HCT116 (cell line): ENCODE results near the gene SLC24A3. TPM values are rescaled to one million over a fixed set of nuclear protein-coding genes. Genes with fewer than 3 reads are reported as not detected.

Source experiments
- ATAC-seq: fragments of 200-7000 bp; cut with Tn5 transposase; 2 replicates; pipeline ENCODE4 v1.9.1; 2020; ENCODE audit warnings: mild to moderate bottlenecking, moderate library complexity
- BruUV-seq: library from RNA; stranded (reverse); fragments of 400-500 nt; replicated peaks from 2 replicates; lab custom pipeline; 2021; lab: Mats Ljungman, UMichigan
- CTCF ChIA-PET: fragments of 300-600 bp; sonication (Branson Sonifier 250); formaldehyde crosslinking; loops from one replicate; lab custom pipeline; 2021; ENCODE audit warnings: antibody characterized with exemption; lab: Charles Lee
- POLR2A ChIA-PET: fragments of 300-600, 350-600 bp; sonication (Branson Sonifier 250); formaldehyde crosslinking; loops from one replicate; lab custom pipeline; 2021; ENCODE audit warnings: antibody characterized with exemption; lab: Charles Lee
- RAD21 ChIA-PET, 2 experiments: fragments of 300-600 bp; sonication (Branson Sonifier 250); formaldehyde crosslinking; loops; one replicate each; lab custom pipeline; 2023; ENCODE audit warnings: low total read pairs in 2 of 2; ENCODE audit not compliant: uncharacterized antibody in 2 of 2, unreplicated experiment in 2 of 2, low non-redundant PET in 1 of 2; lab: Charles Lee
- DNase-seq: peaks from one replicate; pipeline ENCODE4 v3.0.0-alpha.2; 2010; ENCODE audit warnings: low read depth, low spot score
- H2AFZ ChIP-seq: fragments of 200-600 bp; shearing (Covaris generic), sonication (generic); 2 replicates; pipeline ENCODE4 v1.6.1; 2017; ENCODE audit warnings: low read depth, mixed run types, mixed read lengths, antibody characterized with exemption, low read length; ENCODE audit not compliant: poor library complexity, severe bottlenecking
- H3K27ac ChIP-seq: 2 replicates; pipeline ENCODE4 v1.5.1; 2012; ENCODE audit warnings: low read depth, low read length
- H3K27me3 ChIP-seq: fragments of 200-600 bp; sonication (generic); 2 replicates; pipeline ENCODE4 v1.6.1; 2016; ENCODE audit warnings: mixed run types, low read length, mixed read lengths; ENCODE audit not compliant: insufficient read depth
- H3K36me3 ChIP-seq, 2 experiments: fragments of 200-500 bp in 1 of 2; fragments of 200-600 bp in 1 of 2; sonication (Bioruptor generic) in 1 of 2; sonication (generic) in 1 of 2; 2 replicates each; pipeline versions ENCODE4 v1.5.1 to v1.6.1; 2014 to 2016; ENCODE audit warnings: low read length in 2 of 2, inconsistent platforms in 1 of 2, mixed read lengths in 1 of 2, mixed run types in 1 of 2; ENCODE audit not compliant: insufficient read depth in 2 of 2, control insufficient read depth in 1 of 2
- H3K4me1 ChIP-seq, 2 experiments: fragments of 200-600 bp in 1 of 2; sonication (generic) in 1 of 2; 2 replicates each; pipeline versions ENCODE4 v1.5.1 to v1.6.1; 2012 to 2017; ENCODE audit warnings: low read length in 2 of 2, inconsistent platforms in 1 of 2, mild to moderate bottlenecking in 1 of 2, mixed read lengths in 1 of 2, mixed run types in 1 of 2, moderate library complexity in 1 of 2; ENCODE audit not compliant: insufficient read depth in 2 of 2, control insufficient read depth in 1 of 2
- H3K4me2 ChIP-seq: fragments of 200-600 bp; sonication (generic); 2 replicates; pipeline ENCODE4 v1.6.1; 2017; ENCODE audit warnings: mixed run types, low read length, mixed read lengths
- H3K4me3 ChIP-seq, 2 experiments: fragments of 200-600 bp in 1 of 2; sonication (generic) in 1 of 2; replicated peaks in 1 of 2; 2 replicates each; pipeline ENCODE4 v1.5.1; 2011 to 2016; ENCODE audit warnings: low read length in 2 of 2, control low read depth in 1 of 2, low read depth in 1 of 2, mild to moderate bottlenecking in 1 of 2, mixed read lengths in 1 of 2, mixed run types in 1 of 2
- H3K79me2 ChIP-seq: fragments of 200-600 bp; sonication (generic); 2 replicates; pipeline ENCODE4 v1.6.1; 2017; ENCODE audit warnings: mild to moderate bottlenecking, mixed run types, low read length, moderate library complexity, mixed read lengths; ENCODE audit not compliant: insufficient read depth
- H3K9ac ChIP-seq: fragments of 200-600 bp; sonication (generic); 2 replicates; pipeline ENCODE4 v1.6.1; 2016; ENCODE audit warnings: low read length, mixed read lengths
- H3K9me2 ChIP-seq: fragments of 200-600 bp; sonication (generic), shearing (Covaris generic); 2 replicates; pipeline ENCODE4 v1.6.1; 2017; ENCODE audit warnings: mixed run types, mild to moderate bottlenecking, moderate library complexity; ENCODE audit not compliant: insufficient read depth
- H3K9me3 ChIP-seq, 2 experiments: fragments of 200-500 bp in 1 of 2; fragments of 200-600 bp in 1 of 2; sonication (Bioruptor generic) in 1 of 2; sonication (generic) in 1 of 2; 2 replicates each; pipeline ENCODE4 v1.6.1; 2014 to 2017; ENCODE audit warnings: low read length in 2 of 2, mixed read lengths in 2 of 2, inconsistent platforms in 1 of 2, low read depth in 1 of 2, mild to moderate bottlenecking in 1 of 2, mixed run types in 1 of 2, moderate library complexity in 1 of 2; ENCODE audit not compliant: control insufficient read depth in 1 of 2, insufficient read depth in 1 of 2
- H4K20me1 ChIP-seq: fragments of 200-600 bp; sonication (generic), shearing (Covaris generic); 2 replicates; pipeline ENCODE4 v1.6.1; 2017; ENCODE audit warnings: mixed run types, mild to moderate bottlenecking, moderate library complexity; ENCODE audit not compliant: insufficient read depth
- CBX3 ChIP-seq: IDR thresholded peaks from 2 replicates; pipeline ENCODE4 v1.6.1; 2012; ENCODE audit warnings: low read depth
- CEBPB ChIP-seq: IDR thresholded peaks from 2 replicates; pipeline ENCODE4 v1.6.1; 2012; ENCODE audit warnings: low read depth
- EGR1 ChIP-seq: IDR thresholded peaks from 2 replicates; pipeline ENCODE4 v1.6.1; 2012; ENCODE audit warnings: low read depth
- ELF1 ChIP-seq: IDR thresholded peaks from 2 replicates; pipeline ENCODE4 v1.6.1; 2012; ENCODE audit warnings: low read depth, borderline replicate concordance
- EZH2phosphoT487 ChIP-seq: fragments of 200-600 bp; IDR thresholded peaks from 2 replicates; pipeline ENCODE4 v1.6.1; 2018; ENCODE audit warnings: antibody characterized with exemption, borderline replicate concordance
- FOSL1 ChIP-seq: IDR thresholded peaks from 2 replicates; pipeline ENCODE4 v1.6.1; 2012; ENCODE audit warnings: low read depth
- JUND ChIP-seq: IDR thresholded peaks from 2 replicates; pipeline ENCODE4 v1.6.1; 2012
- POLR2A ChIP-seq: IDR thresholded peaks from 2 replicates; pipeline ENCODE4 v1.7.0; 2011; ENCODE audit warnings: borderline replicate concordance; ENCODE audit not compliant: insufficient read depth, insufficient read length; ENCODE audit errors: extremely low read depth
- POLR2AphosphoS5 ChIP-seq: IDR thresholded peaks from 2 replicates; pipeline ENCODE4 v1.6.1; 2011; ENCODE audit warnings: mild to moderate bottlenecking, low read depth, low read length, moderate library complexity
- RAD21 ChIP-seq: IDR thresholded peaks from 2 replicates; pipeline ENCODE4 v1.6.1; 2012; ENCODE audit warnings: low read depth, mild to moderate bottlenecking
- TCF7L2 ChIP-seq: IDR thresholded peaks from 2 replicates; pipeline ENCODE4 v1.7.0; 2011; ENCODE audit warnings: borderline replicate concordance, inconsistent platforms; ENCODE audit not compliant: insufficient read depth, insufficient read length; ENCODE audit errors: extremely low read depth
- YY1 ChIP-seq: IDR thresholded peaks from 2 replicates; pipeline ENCODE4 v1.6.1; 2011; ENCODE audit warnings: low read length, low read depth, moderate library complexity, mild to moderate bottlenecking; ENCODE audit not compliant: insufficient replicate concordance; ENCODE audit errors: extremely low read depth
- ZFX ChIP-seq: fragments of 450-650 bp; IDR thresholded peaks from 2 replicates; pipeline ENCODE4 v1.6.1; 2017
- ZNF274 ChIP-seq: fragments of 200-500 bp; sonication (Bioruptor generic); IDR thresholded peaks from 2 replicates; pipeline ENCODE4 v1.6.1; 2014; ENCODE audit warnings: mild to moderate bottlenecking, low read depth, low read length, inconsistent platforms
- intact Hi-C: fragments of 100-400 bp; cut with micrococcal nuclease; formaldehyde crosslinking; loops from 2 replicates; pipeline ENCODE4 v1.10.0; 2022
- total RNA-seq: library from RNA; stranded (reverse); gene quantifications from one replicate; pipeline ENCODE4 v1.2.1, GENCODE V29; 2021; ENCODE audit not compliant: unreplicated experiment
- TF ChIP-seq, protein P1 (sequence below), 3 experiments: fragments of 200-600 bp in 1 of 3; sonication (generic) in 1 of 3; IDR thresholded peaks in 2 of 3; conservative IDR thresholded peaks in 1 of 3; 2 replicates each; pipeline ENCODE4 v1.5.1; 2012 to 2017; ENCODE audit warnings: low read depth in 2 of 3, low read length in 2 of 3, antibody characterized with exemption in 1 of 3, borderline replicate concordance in 1 of 3, control low read depth in 1 of 3, mild to moderate bottlenecking in 1 of 3, mixed read lengths in 1 of 3, mixed run types in 1 of 3, moderate library complexity in 1 of 3; ENCODE audit not compliant: insufficient read depth in 1 of 3
- TF ChIP-seq, protein P2 (sequence below): IDR thresholded peaks from 2 replicates; pipeline ENCODE4 v1.6.1; 2011; ENCODE audit warnings: mild to moderate bottlenecking, low read length, moderate library complexity; ENCODE audit not compliant: insufficient replicate concordance; ENCODE audit errors: extremely low read depth
- TF ChIP-seq, protein P3 (sequence below): IDR thresholded peaks from 2 replicates; pipeline ENCODE4 v1.6.1; 2012; ENCODE audit warnings: low read depth

Gene SLC24A3
- total RNA-seq, 1 experiment from 2014 or later = not detected

DNA sequence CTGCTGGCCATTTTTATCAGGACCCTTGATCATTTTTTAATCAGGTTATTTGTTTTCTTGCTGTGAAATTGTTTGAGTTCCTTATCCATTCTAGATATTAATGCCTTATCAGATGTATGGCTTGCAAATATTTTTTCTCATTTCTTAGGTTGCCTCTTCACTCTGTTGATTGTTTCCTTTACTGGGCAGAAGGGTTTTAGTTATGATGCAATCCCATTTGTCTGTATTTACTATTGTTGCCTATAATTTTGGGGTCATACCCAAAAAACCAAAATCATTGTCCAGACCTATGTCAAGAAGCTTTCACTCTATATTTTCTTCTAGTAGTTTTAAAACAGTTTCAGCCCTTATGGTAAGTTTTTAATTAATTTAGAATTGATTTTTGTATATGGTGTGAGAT is 172.5 kb downstream of the SLC24A3 start:
- Histone ChIP-seq H3K4me1 (no peaks in the 10 kb centered on the region), H3K27ac (no peak overlapping the region), H3K4me2 (no peak overlapping the region), H3K4me3 (no peak overlapping the region), H3K9ac (no peak overlapping the region), H3K79me2 (no peaks in the 10 kb centered on the region), H3K36me3 (no peaks in the 10 kb centered on the region), H4K20me1 (no peaks in the 10 kb centered on the region), H3K9me3 (no peaks in the 10 kb centered on the region; a peak in 1 of 4 replicates), H3K9me2 (no peaks in the 10 kb centered on the region), H2AFZ (no peak overlapping the region), H3K27me3 (no peaks in the 10 kb centered on the region)
- no peak for DNase-seq
- CTCF ChIA-PET = no interaction called here
- POLR2A ChIA-PET = no interaction called here
- intact Hi-C loops = no loop called here
- no peak for TF ChIP-seq POLR2A
- TF ChIP-seq YY1 = no peak
- TF ChIP-seq JUND = no peak
- no peak for TF ChIP-seq ZFX
- TF ChIP-seq POLR2AphosphoS5 = no peak
- TF ChIP-seq EGR1 = no peak
- TF ChIP-seq, protein P1, sequence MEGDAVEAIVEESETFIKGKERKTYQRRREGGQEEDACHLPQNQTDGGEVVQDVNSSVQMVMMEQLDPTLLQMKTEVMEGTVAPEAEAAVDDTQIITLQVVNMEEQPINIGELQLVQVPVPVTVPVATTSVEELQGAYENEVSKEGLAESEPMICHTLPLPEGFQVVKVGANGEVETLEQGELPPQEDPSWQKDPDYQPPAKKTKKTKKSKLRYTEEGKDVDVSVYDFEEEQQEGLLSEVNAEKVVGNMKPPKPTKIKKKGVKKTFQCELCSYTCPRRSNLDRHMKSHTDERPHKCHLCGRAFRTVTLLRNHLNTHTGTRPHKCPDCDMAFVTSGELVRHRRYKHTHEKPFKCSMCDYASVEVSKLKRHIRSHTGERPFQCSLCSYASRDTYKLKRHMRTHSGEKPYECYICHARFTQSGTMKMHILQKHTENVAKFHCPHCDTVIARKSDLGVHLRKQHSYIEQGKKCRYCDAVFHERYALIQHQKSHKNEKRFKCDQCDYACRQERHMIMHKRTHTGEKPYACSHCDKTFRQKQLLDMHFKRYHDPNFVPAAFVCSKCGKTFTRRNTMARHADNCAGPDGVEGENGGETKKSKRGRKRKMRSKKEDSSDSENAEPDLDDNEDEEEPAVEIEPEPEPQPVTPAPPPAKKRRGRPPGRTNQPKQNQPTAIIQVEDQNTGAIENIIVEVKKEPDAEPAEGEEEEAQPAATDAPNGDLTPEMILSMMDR (IDR thresholded peaks at IDR 0.05 in 2 of 3, conservative IDR thresholded peaks at IDR 0.05 in 1 of 3; ENCODE audit: borderline replicate concordance in 1 of 3, insufficient read depth in 1 of 3, low read depth in 2 of 3, low read length in 2 of 3) = no peak
- no peak for TF ChIP-seq ELF1
- no peak for TF ChIP-seq TCF7L2
- TF ChIP-seq, protein P2, sequence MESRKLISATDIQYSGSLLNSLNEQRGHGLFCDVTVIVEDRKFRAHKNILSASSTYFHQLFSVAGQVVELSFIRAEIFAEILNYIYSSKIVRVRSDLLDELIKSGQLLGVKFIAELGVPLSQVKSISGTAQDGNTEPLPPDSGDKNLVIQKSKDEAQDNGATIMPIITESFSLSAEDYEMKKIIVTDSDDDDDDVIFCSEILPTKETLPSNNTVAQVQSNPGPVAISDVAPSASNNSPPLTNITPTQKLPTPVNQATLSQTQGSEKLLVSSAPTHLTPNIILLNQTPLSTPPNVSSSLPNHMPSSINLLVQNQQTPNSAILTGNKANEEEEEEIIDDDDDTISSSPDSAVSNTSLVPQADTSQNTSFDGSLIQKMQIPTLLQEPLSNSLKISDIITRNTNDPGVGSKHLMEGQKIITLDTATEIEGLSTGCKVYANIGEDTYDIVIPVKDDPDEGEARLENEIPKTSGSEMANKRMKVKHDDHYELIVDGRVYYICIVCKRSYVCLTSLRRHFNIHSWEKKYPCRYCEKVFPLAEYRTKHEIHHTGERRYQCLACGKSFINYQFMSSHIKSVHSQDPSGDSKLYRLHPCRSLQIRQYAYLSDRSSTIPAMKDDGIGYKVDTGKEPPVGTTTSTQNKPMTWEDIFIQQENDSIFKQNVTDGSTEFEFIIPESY = no peak
- TF ChIP-seq EZH2phosphoT487 = no peak
- TF ChIP-seq CEBPB = no peak
- TF ChIP-seq, protein P3, sequence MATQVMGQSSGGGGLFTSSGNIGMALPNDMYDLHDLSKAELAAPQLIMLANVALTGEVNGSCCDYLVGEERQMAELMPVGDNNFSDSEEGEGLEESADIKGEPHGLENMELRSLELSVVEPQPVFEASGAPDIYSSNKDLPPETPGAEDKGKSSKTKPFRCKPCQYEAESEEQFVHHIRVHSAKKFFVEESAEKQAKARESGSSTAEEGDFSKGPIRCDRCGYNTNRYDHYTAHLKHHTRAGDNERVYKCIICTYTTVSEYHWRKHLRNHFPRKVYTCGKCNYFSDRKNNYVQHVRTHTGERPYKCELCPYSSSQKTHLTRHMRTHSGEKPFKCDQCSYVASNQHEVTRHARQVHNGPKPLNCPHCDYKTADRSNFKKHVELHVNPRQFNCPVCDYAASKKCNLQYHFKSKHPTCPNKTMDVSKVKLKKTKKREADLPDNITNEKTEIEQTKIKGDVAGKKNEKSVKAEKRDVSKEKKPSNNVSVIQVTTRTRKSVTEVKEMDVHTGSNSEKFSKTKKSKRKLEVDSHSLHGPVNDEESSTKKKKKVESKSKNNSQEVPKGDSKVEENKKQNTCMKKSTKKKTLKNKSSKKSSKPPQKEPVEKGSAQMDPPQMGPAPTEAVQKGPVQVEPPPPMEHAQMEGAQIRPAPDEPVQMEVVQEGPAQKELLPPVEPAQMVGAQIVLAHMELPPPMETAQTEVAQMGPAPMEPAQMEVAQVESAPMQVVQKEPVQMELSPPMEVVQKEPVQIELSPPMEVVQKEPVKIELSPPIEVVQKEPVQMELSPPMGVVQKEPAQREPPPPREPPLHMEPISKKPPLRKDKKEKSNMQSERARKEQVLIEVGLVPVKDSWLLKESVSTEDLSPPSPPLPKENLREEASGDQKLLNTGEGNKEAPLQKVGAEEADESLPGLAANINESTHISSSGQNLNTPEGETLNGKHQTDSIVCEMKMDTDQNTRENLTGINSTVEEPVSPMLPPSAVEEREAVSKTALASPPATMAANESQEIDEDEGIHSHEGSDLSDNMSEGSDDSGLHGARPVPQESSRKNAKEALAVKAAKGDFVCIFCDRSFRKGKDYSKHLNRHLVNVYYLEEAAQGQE = no peak
- TF ChIP-seq ZNF274 = no peak
- TF ChIP-seq CBX3 = no peak
- no peak for TF ChIP-seq FOSL1
- TF ChIP-seq RAD21 = no peak
- no peak for ATAC-seq
- no TSS peak for BruUV-seq
- RAD21 ChIA-PET = no interaction called here
